A673 (cell line): ENCODE data around the gene HYAL2.

Experiments
- CTCF ChIP-seq: fragments of 300-800, 200-600 bp; sonication (generic); conservative IDR thresholded peaks from 2 replicates; pipeline ENCODE4 v1.5.1; 2017; ENCODE audit warnings: low read depth, mild to moderate bottlenecking, antibody characterized with exemption, low read length, moderate library complexity, mixed read lengths
- EZH2 ChIP-seq: fragments of 200-600 bp; sonication (generic); IDR thresholded peaks from 2 replicates; pipeline ENCODE4 v1.6.1; 2017; ENCODE audit warnings: borderline replicate concordance, low read depth, mild to moderate bottlenecking, mixed read lengths, antibody characterized with exemption, low read length; ENCODE audit not compliant: poor library complexity, severe bottlenecking

GRCh38 chr3:50365080-50365841, 42.7 kb upstream of the HYAL2 start:
- no peak for TF ChIP-seq CTCF
- no peak for TF ChIP-seq EZH2
